Activated T-cell treated with anti-CD3 and anti-CD28 coated beads for 48 hours (primary cell): Measurements from ENCODE around the gene ANKRD6.

ENCODE experiments used
- DNase-seq: peaks from one replicate; pipeline ENCODE4 v3.0.0-alpha.2; 2020; ENCODE audit warnings: low read depth

The ANKRD6 gene

DNA sequence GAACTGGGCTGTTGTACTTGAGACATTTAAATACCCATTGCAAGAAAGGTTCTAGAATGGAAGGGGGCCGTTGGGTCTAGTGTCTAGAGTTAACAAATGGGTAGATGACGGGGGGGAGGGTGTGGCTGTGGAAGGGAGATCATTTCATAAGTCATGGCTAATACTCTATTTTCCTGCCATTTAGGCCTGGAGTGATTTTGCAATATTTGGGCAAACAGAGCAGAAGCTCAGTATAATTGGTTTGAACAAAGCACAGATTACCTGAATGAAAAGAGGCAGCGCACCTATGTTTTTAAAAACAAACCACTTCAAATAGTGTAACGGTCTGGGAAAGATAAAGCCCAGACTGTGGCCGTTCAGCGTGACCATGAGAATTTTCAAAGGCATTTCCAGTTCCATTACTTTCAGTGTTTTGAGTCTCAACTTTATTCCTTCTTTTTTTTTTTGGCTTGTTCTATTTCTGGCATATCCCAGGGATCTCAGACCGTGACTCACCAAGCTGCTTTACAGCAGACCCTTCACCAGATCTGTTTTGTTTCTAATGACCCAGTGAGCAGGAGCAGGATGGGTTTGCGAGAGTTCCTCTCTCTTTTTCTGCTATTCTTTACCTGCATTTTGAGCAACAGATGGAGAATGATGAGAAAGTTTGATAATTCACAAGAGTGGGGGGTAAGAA lies 131.9 kb downstream of the ANKRD6 start:
- no peak for DNase-seq

DNA sequence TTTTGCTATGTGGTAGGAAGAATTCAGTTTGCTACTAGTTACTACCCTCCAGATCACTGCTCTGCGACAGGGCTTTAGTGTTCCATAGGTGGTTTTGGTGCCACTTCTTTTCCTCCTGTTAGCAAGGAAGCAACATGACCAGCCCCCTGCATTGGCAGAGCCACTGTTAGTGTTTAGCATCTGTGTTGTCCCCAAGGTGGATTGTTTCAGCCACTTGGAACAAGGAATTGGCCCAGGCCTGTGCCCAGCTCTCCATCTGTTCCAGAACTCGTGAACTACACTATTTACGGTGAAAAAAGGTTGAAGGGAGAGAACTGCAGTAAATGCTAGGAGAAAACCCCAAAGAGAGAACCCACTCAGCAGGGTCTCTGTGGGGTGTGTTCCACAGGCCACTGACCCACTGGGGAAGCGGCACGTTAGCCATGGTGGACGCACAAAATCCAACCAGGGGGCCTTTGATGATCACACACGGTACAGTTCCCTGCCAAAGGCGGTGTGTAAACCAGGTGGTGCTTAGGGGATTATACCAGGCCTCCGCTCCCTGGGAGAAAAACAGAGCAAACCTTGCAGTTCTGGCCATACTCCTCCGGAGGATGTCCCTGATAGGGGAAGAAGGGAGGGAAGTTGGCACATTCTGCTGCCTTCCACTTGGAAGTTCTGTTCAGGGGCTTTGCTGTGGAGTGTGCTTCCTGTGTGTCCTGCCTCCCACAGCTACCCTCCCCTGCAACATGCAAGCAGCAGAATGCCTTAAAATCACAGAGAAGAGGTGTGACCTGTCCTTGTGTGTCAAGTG lies 133.3 kb downstream of the ANKRD6 start:
- DNase-seq = no peak

DNA sequence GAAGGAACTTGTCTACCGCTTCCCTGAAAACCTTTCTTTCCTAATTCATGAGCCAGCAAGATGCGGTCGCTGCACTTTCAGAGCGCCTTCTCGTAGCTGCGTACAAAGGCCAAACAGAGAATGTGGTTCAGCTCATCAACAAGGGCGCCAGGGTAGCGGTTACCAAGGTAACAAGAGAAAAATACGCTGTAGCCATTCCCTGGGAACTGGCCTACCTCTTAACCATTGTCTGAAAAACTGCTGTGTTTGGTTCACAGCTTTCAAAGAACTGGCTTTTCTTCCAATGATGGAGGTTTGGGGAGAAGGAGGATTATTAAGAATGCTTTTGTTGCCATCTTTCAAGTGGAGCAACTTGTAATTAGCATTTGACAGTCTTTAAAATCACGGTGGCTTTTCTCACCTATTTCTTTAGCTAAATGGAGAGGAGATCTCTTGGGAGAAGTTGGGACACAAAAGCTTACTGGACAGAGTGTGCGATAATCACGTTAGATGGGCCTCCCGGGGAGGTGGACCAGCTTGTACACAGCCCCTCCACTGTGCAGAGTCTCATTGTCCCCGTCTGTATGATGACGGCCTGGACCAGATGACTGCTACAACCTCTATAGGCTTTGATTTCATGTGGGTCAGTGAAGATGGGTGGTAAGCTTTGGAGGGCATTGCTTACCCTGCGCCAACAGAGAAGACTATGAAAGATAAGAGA lies 134.1 kb downstream of the ANKRD6 start:
- no peak for DNase-seq

DNA sequence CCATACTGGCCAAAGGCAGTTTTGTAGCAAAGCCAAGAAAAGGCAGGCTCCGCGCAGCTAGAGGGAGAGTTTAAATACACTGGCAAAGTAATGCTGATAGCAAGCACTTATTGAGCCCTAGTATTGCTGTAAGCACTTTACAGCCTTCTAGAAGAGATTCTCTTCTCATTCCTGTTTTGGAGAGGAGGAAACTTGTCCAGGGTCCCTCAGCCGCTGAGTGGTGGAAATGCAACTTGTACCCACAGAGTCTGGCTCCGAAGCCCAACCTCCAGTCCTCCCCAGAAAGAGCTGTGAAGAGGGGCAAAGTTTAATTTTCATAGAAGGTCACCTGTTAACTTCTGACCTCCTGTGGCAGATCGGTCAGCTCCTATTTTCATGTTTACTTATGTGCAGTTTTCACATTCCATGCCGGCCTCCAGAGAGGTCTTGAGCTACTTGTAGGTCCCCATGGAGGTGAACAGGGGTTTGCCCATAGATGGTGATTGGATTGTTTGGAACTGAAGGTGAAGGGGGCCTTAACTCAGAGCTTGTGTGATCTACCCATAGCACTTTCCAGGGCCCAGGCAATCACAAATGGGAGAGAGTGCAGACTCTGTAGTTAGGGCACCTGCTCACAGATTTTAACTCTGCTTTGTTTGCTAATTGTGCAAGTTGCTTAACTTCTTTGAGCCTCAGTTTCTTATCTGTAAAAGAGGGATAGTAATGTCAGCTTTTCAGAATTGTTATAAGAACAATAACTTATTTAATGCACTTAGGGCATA lies 134.9 kb downstream of the ANKRD6 start:
- DNase-seq = no peak

DNA sequence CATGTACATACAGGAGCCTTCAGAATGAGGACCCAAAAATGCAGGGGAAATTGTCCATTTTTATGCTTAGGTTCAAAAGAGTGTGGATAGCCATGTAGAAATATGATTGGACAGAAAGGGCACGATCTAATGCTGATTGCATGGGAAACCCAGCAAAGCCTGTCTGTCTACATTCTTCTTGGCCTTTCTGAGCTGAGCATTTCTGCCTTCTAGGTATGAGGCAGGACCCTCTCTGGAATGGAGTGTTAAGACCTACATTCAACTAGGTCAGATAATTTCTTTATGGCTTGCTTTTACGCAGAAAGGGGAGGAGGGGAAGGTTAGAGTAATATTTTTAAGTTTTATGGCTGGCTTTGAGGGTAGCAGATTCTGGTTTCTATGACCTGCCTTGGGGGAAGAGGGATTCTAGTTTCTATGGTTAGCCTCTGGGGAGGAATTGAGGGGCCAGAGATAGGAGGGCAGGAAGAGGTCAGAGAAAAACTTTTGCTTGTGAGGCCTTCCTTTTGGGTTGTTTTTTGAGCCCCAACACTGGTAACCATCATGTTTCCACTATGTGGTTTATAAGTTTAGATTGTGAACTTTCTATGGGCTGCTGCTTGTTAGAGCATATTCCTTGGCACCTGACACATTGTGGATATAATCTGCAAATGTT lies 142.1 kb downstream of the ANKRD6 start:
- DNase-seq = no peak

DNA sequence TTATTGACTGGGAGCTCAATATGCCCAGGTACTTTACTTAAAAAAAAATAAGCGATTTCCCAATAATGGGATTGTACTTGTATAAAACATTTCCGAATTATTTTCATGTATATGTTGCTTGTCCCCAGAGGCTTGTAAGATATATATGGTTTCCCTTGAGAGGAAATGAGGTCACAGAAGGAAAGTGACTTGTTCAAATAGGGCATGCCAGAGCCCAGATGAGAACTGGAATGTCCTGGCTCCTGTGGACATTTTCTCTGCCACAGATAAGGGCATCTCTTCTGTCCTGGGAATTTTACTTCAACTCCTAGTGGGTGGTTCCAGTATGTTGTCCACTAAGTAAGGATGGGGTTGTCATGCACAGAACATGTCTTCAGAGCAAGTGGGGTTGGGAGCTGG lies 142.6 kb downstream of the ANKRD6 start:
- no peak for DNase-seq

DNA sequence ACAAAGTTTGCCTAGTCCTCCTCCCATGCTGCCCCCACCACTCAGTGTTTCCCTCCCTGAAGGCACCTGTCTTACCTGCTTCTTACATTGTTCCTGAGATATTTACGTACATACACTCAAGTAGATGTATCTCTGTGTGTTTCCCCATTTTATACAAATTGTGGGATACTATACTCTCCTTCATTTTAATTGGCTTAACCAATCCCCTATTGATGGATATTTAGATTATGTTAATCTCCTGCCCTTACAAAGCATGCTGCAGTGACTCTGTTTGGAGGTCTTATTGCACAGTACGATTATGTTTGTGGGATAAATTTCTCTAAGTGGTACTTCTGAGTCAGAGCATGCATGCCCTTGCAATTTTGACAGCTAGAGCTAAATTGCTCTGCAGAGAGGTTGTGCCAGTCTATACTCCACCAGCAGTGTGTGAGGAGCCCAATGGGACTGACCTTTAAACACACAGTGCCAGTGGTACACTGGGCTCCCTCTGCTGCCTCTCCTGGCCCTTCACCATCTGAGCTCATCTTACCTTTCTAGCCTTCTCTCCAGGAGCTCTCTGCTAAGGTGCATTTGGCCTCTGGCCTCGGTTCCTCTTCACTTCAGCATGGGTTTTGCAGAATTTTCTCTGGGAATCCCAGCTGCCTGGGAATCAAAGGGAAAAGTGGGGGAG lies 148.2 kb downstream of the ANKRD6 start:
- DNase-seq = no peak

DNA sequence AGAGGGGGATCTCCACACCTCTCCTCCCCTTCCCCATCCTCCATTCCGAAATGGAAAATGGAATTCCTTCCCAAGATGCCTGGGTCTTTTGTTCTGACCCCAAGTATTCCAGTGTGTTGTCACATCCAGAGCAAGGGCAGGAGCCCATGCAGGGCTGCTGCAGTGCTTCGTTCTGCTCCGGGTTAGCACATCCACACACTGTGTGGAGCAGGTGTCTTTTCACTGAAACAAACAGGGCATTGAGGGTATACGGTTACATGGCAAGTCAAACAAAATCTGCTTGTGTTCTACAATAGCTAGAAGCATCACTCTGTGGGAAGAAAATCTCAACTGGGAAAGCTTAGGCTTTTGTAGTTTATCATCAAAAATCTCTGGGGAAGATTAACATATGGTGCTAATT lies 148.7 kb downstream of the ANKRD6 start:
- DNase-seq = no peak

DNA sequence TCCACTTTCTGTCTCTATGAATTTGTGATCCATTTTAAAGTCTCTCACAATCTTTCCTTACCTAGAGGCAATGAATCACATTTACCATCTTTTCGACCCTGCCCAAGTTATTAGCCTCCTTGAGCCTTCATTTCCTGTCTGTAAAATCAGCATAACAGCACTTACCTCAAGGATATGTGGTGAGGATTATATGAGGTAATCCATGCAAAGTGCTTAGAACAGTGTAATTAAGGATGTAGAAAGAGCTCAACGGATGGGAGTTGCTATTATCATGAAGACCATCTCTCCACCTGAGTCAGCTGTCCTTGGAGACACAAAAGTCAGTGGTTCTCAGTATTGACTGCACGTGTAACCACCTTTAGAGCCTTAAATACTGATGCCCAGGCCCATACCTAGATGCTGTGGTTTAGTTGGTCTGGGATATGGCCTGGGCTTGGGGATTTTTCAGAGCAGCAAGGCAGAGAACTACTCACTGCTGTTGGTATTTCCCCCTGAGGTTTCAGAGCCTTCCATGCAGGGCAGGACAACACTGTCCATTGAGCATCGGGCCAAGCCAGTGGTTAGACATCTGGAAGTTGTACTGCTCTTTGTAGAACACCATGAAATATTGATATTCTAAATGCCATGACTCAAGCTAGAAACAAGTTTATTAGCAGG lies 149.8 kb downstream of the ANKRD6 start:
- DNase-seq = no peak

DNA sequence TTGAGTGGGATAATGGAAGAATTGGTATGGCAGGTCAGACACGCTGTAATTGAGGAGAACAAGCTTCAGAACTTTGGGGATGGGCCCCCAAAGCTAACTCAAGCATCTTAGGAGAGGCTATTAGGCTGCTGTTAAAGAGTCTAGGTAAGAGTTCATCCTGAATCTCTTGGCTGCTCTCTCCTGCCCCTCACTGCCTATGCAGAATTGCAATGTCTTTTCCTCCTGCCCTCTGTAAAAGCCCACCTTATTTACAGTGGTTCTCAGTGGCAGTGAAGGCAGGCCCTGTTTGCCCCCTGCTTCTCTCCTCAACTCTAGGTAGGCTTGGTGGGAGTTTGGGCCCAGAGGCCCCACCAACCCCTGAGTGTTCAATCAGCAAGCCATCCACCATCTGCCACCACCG lies 150.6 kb downstream of the ANKRD6 start:
- no peak for DNase-seq

DNA sequence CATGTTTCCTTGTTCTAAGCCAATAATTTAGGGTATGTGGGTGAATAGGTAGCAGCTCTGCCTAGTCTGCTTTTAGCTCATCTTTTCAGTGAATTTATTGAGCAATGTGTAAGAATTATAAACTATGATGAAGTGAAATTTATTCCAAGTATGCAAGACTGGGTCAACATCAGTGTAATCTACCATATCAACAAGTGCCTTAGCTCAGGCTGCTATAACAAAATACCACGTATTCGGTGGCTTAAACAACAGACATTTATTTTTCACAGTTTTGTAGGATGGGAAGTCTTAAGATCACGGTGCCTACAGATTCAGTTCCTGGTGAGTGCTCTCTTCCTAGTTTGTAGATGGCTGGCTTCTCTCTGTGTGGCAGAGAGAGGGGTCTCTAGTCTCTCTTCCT lies 151.6 kb downstream of the ANKRD6 start:
- no peak for DNase-seq

DNA sequence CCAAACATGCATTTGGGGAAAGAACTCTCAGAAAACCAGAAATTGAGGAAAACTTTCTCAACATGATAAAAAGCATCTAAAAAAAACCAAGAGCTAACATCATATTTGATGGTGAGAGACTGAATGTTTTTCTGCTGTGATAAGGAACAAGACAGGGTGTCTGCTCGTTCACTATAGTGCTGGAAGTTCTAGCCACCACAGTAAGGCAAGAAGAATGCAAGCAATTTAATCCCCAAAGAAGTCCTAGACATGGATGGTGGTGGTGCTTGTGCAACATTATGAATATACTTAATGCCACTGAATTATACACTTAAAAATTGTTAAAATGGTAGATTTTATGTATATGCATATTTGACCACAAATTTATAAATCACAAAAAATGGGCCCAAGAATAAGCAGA lies 152.2 kb downstream of the ANKRD6 start:
- DNase-seq = no peak

DNA sequence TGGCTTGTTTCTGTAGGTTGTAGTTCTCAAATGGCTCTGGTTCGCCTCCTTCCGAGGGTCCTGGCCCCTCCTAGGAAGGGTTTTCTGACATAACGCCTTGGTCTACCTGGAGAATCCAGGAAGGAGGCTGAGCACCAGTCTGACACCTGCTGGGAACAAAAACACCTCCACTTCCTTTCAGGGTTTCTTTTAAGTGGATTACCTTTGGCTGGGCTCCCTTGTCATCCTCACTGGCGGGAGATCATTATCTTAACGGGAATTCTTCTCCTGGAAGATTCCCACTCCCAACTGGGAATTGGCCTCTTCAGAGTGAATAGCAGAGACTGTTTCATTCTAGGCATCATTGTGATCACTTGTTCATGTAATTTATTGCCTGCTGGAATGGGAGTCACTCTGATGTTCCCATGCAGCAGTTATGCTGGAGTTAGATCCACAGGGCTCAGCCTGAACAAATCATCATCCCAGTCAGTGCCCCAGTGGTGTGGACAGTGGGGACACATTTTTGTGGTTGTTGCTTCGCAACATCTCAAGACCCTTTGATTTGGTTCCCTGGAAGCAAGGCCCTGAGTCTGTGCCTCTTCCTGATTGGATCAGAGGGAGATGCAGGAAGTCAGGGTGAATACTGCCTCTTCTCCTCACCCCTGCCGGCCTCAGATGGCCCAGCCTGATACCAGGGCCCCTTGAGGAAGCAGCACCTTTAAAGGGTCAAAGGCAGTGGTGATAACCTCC lies 156.5 kb downstream of the ANKRD6 start:
- no peak for DNase-seq

DNA sequence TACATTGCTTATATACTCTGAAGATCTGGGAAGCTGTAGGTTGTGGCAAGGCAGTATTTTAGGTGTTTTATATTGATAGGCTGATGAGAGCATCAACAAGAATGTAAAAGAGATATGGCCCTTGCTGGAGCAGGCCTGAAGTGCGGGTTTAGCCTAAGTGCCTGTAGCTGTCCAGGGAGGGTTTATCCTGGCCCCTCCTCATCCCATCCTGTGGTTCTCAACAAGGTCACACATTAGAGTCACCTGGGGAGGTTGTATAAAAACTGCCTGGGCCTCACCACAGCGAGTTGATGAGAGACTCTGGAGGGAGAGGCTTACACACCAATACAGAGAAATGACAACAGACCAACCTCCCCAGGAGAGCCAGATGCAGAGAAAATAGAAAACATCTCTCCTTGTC lies 157.2 kb downstream of the ANKRD6 start:
- no peak for DNase-seq

DNA sequence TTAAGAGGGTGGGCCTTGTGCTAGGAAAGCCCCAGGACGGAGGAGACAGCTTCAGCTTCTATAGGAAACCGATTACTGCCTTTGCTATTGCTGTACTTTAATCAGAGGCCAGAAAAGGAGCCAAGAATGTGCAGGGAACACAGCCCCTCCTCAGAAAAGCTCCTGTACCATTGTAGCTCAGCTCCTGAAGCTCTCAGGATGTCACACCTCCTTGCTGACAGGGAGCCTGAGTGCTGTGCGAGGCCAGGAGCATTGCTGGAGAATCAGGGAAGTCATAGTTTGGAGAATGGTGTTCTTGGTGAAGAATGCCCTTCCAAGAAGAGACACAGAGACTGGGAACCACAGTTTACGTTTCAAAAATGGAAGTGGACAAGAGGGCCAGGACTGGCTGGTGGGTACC lies 158.8 kb downstream of the ANKRD6 start:
- no peak for DNase-seq

DNA sequence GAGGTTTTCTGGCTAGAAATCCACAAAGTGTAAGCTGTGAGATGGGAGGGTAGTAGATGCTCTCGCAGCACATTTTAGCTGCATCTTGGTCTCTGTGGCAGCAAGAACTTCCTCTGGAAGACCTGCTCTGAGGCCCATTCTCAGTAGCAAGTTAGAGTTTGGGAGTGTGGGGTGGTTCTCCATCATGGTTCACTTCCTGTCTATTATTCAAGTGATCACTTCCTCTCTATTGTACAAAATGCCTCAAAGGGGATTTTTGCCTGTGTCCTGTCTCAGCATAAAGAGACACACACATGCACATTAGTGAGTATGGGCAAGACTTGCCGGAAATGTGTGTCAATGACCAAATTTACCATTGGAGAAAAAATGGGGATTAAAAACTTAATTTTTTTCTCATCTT lies 163.1 kb downstream of the ANKRD6 start:
- no peak for DNase-seq

DNA sequence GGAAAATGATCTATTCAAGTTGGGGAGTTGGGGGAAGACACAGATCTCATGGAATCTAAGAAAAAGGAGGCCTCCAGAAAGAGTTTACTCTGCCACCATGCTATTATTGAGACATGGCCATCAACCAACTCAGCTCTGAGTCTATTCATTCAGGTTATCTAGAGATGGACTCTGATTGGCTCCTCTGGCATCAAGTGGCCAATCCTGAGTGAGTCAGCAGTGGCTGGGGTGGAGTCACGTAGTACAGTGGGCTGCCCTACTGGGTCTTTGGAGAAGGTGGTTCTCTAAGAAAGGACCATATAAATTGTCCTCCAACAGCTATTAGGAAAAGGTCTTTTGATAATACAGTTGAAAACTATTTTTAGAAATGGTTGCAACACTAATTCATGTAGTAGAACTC lies 163.5 kb downstream of the ANKRD6 start:
- DNase-seq = no peak

DNA sequence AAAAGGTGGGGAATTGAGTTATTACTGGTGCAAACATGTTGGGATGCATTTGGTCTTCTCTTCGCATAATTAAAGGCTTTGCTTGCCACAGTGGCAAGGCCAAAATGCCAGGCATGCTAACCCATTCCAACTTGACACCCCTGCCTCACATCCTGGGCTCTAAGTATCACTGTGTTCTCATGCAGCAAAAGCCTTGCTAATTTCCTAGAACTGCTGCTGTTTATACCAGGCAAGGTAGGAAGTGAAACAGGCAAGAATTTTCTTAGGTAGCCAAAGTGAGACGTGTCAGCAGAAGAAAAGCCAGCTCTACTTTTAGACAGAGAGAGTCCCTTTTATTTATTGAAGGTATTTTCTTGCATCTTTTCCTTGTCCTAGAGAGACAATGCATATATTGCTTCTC lies 164.4 kb downstream of the ANKRD6 start:
- no peak for DNase-seq

DNA sequence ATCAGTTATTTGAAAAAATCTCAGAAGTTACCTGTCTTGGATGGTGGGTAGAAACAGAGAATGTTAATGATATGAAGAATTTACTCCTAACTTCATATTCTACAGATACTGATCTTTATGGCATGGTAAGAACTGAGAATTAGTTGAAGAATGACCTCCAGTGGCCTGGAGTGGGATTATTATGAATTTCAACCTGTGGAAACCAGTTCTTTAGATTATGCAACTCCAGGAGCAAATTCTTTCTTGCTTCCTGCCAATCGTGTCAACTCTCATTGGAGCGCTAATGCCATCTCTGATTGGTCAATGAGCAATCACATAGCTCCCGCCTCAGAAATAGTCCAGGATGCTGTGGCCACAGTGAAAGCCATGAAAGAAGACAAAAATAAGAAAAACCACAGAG lies 165.0 kb downstream of the ANKRD6 start:
- DNase-seq = no peak

DNA sequence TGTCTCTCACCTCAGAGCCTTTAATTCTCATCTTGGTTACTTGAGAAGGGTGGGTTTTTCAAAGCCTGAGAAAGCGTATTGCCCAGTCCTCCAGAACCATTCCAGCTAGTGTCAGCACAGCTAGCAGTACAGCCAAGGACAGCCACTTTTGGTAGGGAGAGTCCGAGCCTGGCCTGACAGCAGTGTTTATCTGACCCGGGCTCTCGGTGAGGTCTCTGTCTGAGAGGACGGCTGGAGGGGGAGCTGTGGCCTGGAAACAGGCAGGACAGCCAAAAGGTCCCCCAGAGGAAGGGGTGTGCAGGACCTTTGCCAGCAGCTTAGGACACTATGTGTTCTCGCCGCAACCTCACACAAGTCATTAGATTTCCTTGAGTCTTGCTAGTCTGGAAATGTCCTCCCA lies 166.8 kb downstream of the ANKRD6 start:
- DNase-seq = no peak
